ENCODE data around the gene SEC23A. TPM values are rescaled to one million over a fixed set of nuclear protein-coding genes. Genes with fewer than 3 reads are reported as not detected.

SEC23A gene
- total RNA-seq, 3 donors from 2014 or later: 75.8 to 106 (median 82.4) TPM

- no peaks in the 10 kb centered on the region for H3K4me1 ChIP-seq
- H3K27me3 ChIP-seq: no peaks in the 10 kb centered on the region
- no peak for DNase-seq (ENCODE audit: low spot score in 2 of 2)
- intact Hi-C loops (cut with DNase I; ENCODE audit: low total_unique reads): no loop called here
- no peak for TF ChIP-seq CTCF (IDR thresholded peaks at IDR 0.05)
- no peak for TF ChIP-seq POLR2A (IDR thresholded peaks at IDR 0.05)
- no peak for TF ChIP-seq POLR2AphosphoS5 (IDR thresholded peaks at IDR 0.05)
- no peaks in the 10 kb centered on the region for H3K36me3 ChIP-seq
- no peak overlapping the region for H3K4me3 ChIP-seq
- H3K27ac ChIP-seq: no peak overlapping the region
- H3K9me3 ChIP-seq: no peaks in the 10 kb centered on the region
Measured at GRCh38 chr14:38994731-38995130, 108.3 kb downstream of the SEC23A start.

- no peaks in the 10 kb centered on the region for H3K4me1 ChIP-seq
- no peaks in the 10 kb centered on the region for H3K9me3 ChIP-seq
- H3K4me3 ChIP-seq: no peak overlapping the region
- intact Hi-C loops (cut with DNase I; ENCODE audit: low total_unique reads): no loop called here
- TF ChIP-seq POLR2A (IDR thresholded peaks at IDR 0.05) (no peak), POLR2AphosphoS5 (IDR thresholded peaks at IDR 0.05) (no peak), CTCF (IDR thresholded peaks at IDR 0.05) (no peak)
- H3K27me3 ChIP-seq: no peaks in the 10 kb centered on the region
- no peak for DNase-seq (ENCODE audit: low spot score in 2 of 2)
- H3K36me3 ChIP-seq: no peaks in the 10 kb centered on the region
- H3K27ac ChIP-seq: no peak overlapping the region
Measured at GRCh38 chr14:38993981-38994380, 109.1 kb downstream of the SEC23A start.

GRCh38 chr14:38992067-38992844 is 110.8 kb downstream of the SEC23A start:
- Histone ChIP-seq H3K4me3 (no peak overlapping the region), H3K4me1 (no peaks in the 10 kb centered on the region), H3K27ac (no peak overlapping the region), H3K9me3 (no peaks in the 10 kb centered on the region), H3K27me3 (no peaks in the 10 kb centered on the region), H3K36me3 (no peaks in the 10 kb centered on the region)
- intact Hi-C loops (cut with DNase I; ENCODE audit: low total_unique reads): no loop called here
- TF ChIP-seq POLR2AphosphoS5 (IDR thresholded peaks at IDR 0.05) (no peak), CTCF (IDR thresholded peaks at IDR 0.05) (no peak), POLR2A (IDR thresholded peaks at IDR 0.05) (no peak)
- DNase-seq (ENCODE audit: low spot score in 2 of 2): no peak

- H3K4me3 ChIP-seq: no peak overlapping the region
- no peak for DNase-seq (ENCODE audit: low spot score in 2 of 2)
- intact Hi-C loops (cut with DNase I; ENCODE audit: low total_unique reads): no loop called here
- H3K27me3 ChIP-seq: no peaks in the 10 kb centered on the region
- H3K36me3 ChIP-seq: no peaks in the 10 kb centered on the region
- no peaks in the 10 kb centered on the region for H3K9me3 ChIP-seq
- no peaks in the 10 kb centered on the region for H3K4me1 ChIP-seq
- TF ChIP-seq POLR2AphosphoS5 (IDR thresholded peaks at IDR 0.05): no peak
- no peak for TF ChIP-seq CTCF (IDR thresholded peaks at IDR 0.05)
- no peak for TF ChIP-seq POLR2A (IDR thresholded peaks at IDR 0.05)
- no peak overlapping the region for H3K27ac ChIP-seq
Measured at GRCh38 chr14:38991299-38991698, 111.7 kb downstream of the SEC23A start.

- Histone ChIP-seq H3K36me3 (no peaks in the 10 kb centered on the region), H3K4me1 (no peaks in the 10 kb centered on the region), H3K27ac (no peak overlapping the region), H3K9me3 (no peaks in the 10 kb centered on the region), H3K27me3 (no peaks in the 10 kb centered on the region), H3K4me3 (no peak overlapping the region)
- no peak for TF ChIP-seq POLR2AphosphoS5 (IDR thresholded peaks at IDR 0.05)
- TF ChIP-seq CTCF (IDR thresholded peaks at IDR 0.05): no peak
- no peak for TF ChIP-seq POLR2A (IDR thresholded peaks at IDR 0.05)
- DNase-seq (ENCODE audit: low spot score in 2 of 2): no peak
- intact Hi-C loops (cut with DNase I; ENCODE audit: low total_unique reads): no loop called here
Measured at GRCh38 chr14:38989922-38990546, 113.0 kb downstream of the SEC23A start.

Data from breast epithelium (tissue), 4 donors.